ENCODE results near the gene TFDP2. TPM values are rescaled to one million over a fixed set of nuclear protein-coding genes. Genes with fewer than 3 reads are reported as not detected.

Gene TFDP2
- total RNA-seq, 1 experiment from 2014 or later = 55.4 TPM

DNA sequence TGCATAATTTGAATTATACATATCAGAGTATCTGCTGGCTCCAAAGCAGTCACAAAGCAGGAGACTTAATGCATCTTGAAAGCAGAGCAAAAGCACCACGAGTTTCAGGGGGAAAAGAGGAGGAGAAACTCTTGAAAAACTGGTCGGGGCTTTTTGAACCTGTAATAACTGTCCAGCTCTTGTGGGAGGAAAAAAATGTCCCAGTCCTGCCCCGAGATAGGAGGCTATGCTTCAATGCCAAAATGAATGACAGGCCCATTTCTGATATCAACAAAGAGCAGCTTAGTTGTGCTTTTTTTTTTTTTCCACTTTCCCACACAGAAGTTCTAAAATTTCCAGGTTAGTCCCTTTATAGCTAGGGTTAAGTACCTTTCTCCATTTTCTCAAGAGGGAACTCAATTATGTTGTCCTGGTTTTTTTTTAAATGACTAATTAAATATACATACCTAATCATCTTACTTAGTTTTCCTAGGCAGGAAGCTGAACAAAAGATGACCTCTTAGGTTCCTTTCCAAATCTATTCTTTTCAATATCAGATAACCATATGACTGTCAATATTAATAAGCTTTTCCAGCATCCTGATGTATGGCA is 120.2 kb downstream of the TFDP2 start:
- POLR2A ChIA-PET = no interaction called here
- Histone ChIP-seq H3K9me2 (ENCODE audit: insufficient read depth) (0 out of 2 replicates have a peak, but pooled peaks cover 1% of the 10 kb centered on the region), H3K79me2 (ENCODE audit: insufficient read depth, low read length) (no peaks in the 10 kb centered on the region), H3K9me3 (ENCODE audit: control insufficient read depth in 1 of 2, insufficient read depth in 1 of 2, low read depth in 1 of 2, low read length in 2 of 2) (no peaks in the 10 kb centered on the region), H3K36me3 (ENCODE audit: control insufficient read depth in 1 of 2, insufficient read depth in 2 of 2, low read length in 2 of 2) (no peaks in the 10 kb centered on the region), H3K9ac (ENCODE audit: low read length) (no peak overlapping the region), H3K4me1 (ENCODE audit: control insufficient read depth in 1 of 2, insufficient read depth in 2 of 2, low read length in 2 of 2) (peaks cover 0 to 16% of the 10 kb centered on the region in 2 experiments; a peak in 2 of 4 replicates), H3K27me3 (ENCODE audit: insufficient read depth, low read length) (no peaks in the 10 kb centered on the region), H3K27ac (ENCODE audit: low read depth, low read length) (no peak overlapping the region), H3K4me3 (replicated peaks in 1 of 2; ENCODE audit: low read depth in 1 of 2, low read length in 2 of 2) (no peak overlapping the region), H2AFZ (ENCODE audit: low read depth, low read length, poor library complexity, severe bottlenecking) (no peak overlapping the region), H4K20me1 (ENCODE audit: insufficient read depth) (no peaks in the 10 kb centered on the region), H3K4me2 (ENCODE audit: low read length) (no peak overlapping the region)
- DNase-seq (ENCODE audit: low read depth, low spot score) (no peak), ATAC-seq (no peak)
- CTCF ChIA-PET = no interaction called here
- RAD21 ChIA-PET (ENCODE audit: low non-redundant PET in 1 of 2, low total read pairs in 2 of 2, uncharacterized antibody in 2 of 2, unreplicated experiment in 2 of 2) = no interaction called here
- intact Hi-C loops (cut with micrococcal nuclease) = no loop called here
- TF ChIP-seq ZNF274 (IDR thresholded peaks at IDR 0.05; ENCODE audit: low read depth, low read length) (no peak), POLR2AphosphoS5 (IDR thresholded peaks at IDR 0.05; ENCODE audit: low read depth, low read length) (no peak), CEBPB (IDR thresholded peaks at IDR 0.05; ENCODE audit: low read depth) (no peak), JUND (IDR thresholded peaks at IDR 0.05) (no peak), EZH2phosphoT487 (IDR thresholded peaks at IDR 0.05; ENCODE audit: borderline replicate concordance) (no peak)
- no TSS peak for BruUV-seq (replicated peaks)

DNA sequence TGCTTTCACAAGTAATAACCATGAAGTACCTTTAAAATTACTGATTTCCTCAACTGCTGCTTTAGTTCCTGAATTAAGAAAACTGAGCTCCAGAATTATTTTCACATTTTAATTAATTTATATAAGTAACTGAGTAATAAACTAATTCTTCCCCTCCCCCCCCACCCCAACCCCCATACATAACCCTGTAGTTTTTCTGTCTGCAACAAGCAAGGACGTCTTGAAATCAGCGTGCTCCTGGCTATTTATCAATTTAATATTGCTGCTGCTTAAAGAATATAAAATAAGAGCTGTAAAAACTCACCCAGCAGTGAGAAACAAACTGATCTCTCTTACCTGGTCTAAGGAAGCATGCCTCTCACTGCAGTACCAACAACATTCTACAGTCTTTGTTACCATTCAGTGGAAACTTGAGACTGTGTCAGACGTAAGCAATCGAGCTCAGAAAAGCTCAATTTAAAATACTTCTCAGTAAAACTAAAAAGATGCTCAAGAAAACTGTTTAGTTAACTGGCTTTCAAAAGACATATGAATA is 121.0 kb downstream of the TFDP2 start:
- ChIA-PET CTCF (no interaction called here), POLR2A (interaction anchor here (0.7 kb wide), 1 partner anchor 68 kb away, joined by 3 read pairs; no protein-coding TSS in a partner anchor), RAD21 (ENCODE audit: low non-redundant PET in 1 of 2, low total read pairs in 2 of 2, uncharacterized antibody in 2 of 2, unreplicated experiment in 2 of 2) (interaction anchor here in 1 of 2 experiments (0.6 kb wide), 1 partner anchor 113 kb away, joined by 6 read pairs; no protein-coding TSS in a partner anchor)
- intact Hi-C loops (cut with micrococcal nuclease) = no loop called here
- Histone ChIP-seq H4K20me1 (ENCODE audit: insufficient read depth) (no peaks in the 10 kb centered on the region), H3K9me3 (ENCODE audit: control insufficient read depth in 1 of 2, insufficient read depth in 1 of 2, low read depth in 1 of 2, low read length in 2 of 2) (no peaks in the 10 kb centered on the region), H3K79me2 (ENCODE audit: insufficient read depth, low read length) (no peaks in the 10 kb centered on the region), H3K27ac (ENCODE audit: low read depth, low read length) (no peak overlapping the region; the same call in 1 of the 2 replicates), H3K4me1 (ENCODE audit: control insufficient read depth in 1 of 2, insufficient read depth in 2 of 2, low read length in 2 of 2) (peaks cover 0 to 16% of the 10 kb centered on the region in 2 experiments; a peak in 2 of 4 replicates), H2AFZ (ENCODE audit: low read depth, low read length, poor library complexity, severe bottlenecking) (no peak overlapping the region), H3K4me3 (replicated peaks in 1 of 2; ENCODE audit: low read depth in 1 of 2, low read length in 2 of 2) (peak overlapping the region; percentile 42 to 57), H3K36me3 (ENCODE audit: control insufficient read depth in 1 of 2, insufficient read depth in 2 of 2, low read length in 2 of 2) (no peaks in the 10 kb centered on the region), H3K4me2 (ENCODE audit: low read length) (peak overlapping the region; percentile 80), H3K9ac (ENCODE audit: low read length) (peak overlapping the region; percentile 34), H3K27me3 (ENCODE audit: insufficient read depth, low read length) (no peaks in the 10 kb centered on the region), H3K9me2 (ENCODE audit: insufficient read depth) (0 out of 2 replicates have a peak, but pooled peaks cover 3% of the 10 kb centered on the region)
- no TSS peak for BruUV-seq (replicated peaks)
- peak; percentile 68 for DNase-seq (ENCODE audit: low read depth, low spot score)
- peak; percentile 85 for ATAC-seq
- TF ChIP-seq ELF1 (IDR thresholded peaks at IDR 0.05; ENCODE audit: borderline replicate concordance, low read depth) (no peak), POLR2AphosphoS5 (IDR thresholded peaks at IDR 0.05; ENCODE audit: low read depth, low read length) (peak; percentile 68), CBX3 (IDR thresholded peaks at IDR 0.05; ENCODE audit: low read depth) (peak; percentile 62; the same call in 1 of the 2 replicates), SRF (IDR thresholded peaks at IDR 0.05; ENCODE audit: low read depth) (peak; percentile 78), ZNF274 (IDR thresholded peaks at IDR 0.05; ENCODE audit: low read depth, low read length) (no peak), CEBPB (IDR thresholded peaks at IDR 0.05; ENCODE audit: low read depth) (no peak), YY1 (IDR thresholded peaks at IDR 0.05; ENCODE audit: extremely low read depth, insufficient replicate concordance, low read depth, low read length) (peak; percentile 27), CTCF (IDR thresholded peaks at IDR 0.05 in 2 of 3, conservative IDR thresholded peaks at IDR 0.05 in 1 of 3; ENCODE audit: borderline replicate concordance in 1 of 3, insufficient read depth in 1 of 3, low read depth in 2 of 3, low read length in 2 of 3) (no peak), SP1 (IDR thresholded peaks at IDR 0.05; ENCODE audit: low read depth) (peak; percentile 37), SIN3A (IDR thresholded peaks at IDR 0.05; ENCODE audit: low read depth) (peak; percentile 47; the same call in 1 of the 2 replicates)
- TF ChIP-seq, protein P1, sequence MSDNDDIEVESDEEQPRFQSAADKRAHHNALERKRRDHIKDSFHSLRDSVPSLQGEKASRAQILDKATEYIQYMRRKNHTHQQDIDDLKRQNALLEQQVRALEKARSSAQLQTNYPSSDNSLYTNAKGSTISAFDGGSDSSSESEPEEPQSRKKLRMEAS (IDR thresholded peaks at IDR 0.05) = peak; percentile 66

Measured in HCT116 (cell line).